ENCODE results near the gene EPHB3. TPM values are rescaled to one million over a fixed set of nuclear protein-coding genes. Genes with fewer than 3 reads are reported as not detected.
A peak's percentile ranks its signal among the peaks of the same experiment; 100 is the strongest.

EPHB3 gene
- total and polyA plus RNA-seq, 8 donors, result 2.9 to 33.3 (median 22.7) TPM

DNA sequence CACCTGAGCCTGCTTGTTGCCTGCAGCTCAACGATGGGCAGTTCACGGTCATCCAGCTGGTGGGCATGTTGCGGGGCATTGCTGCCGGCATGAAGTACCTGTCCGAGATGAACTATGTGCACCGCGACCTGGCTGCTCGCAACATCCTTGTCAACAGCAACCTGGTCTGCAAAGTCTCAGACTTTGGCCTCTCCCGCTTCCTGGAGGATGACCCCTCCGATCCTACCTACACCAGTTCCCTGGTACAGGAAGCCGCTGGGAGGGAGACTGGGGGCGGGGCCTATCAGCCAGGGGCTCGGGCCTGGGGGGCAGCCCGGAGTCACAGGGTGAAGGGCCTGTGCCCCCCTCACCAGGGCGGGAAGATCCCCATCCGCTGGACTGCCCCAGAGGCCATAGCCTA lies 18.8 kb downstream of the EPHB3 start:
- Histone ChIP-seq H3K27ac (no peak overlapping the region), H3K4me1 (peaks cover 4 to 44% (median 24%) of the 10 kb centered on the region in 4 donors), H3K4me3 (no peak overlapping the region), H3K36me3 (peaks cover 54 to 71% (median 66%) of the 10 kb centered on the region in 4 donors), H3K9me3 (no peaks in the 10 kb centered on the region), H3K27me3 (peaks cover 0 to 15% (median 0%) of the 10 kb centered on the region in 3 donors)
- no peak for TF ChIP-seq POLR2A (IDR thresholded peaks at IDR 0.05)
- TF ChIP-seq POLR2AphosphoS5 (IDR thresholded peaks at IDR 0.05), result no peak
- TF ChIP-seq, protein P1, sequence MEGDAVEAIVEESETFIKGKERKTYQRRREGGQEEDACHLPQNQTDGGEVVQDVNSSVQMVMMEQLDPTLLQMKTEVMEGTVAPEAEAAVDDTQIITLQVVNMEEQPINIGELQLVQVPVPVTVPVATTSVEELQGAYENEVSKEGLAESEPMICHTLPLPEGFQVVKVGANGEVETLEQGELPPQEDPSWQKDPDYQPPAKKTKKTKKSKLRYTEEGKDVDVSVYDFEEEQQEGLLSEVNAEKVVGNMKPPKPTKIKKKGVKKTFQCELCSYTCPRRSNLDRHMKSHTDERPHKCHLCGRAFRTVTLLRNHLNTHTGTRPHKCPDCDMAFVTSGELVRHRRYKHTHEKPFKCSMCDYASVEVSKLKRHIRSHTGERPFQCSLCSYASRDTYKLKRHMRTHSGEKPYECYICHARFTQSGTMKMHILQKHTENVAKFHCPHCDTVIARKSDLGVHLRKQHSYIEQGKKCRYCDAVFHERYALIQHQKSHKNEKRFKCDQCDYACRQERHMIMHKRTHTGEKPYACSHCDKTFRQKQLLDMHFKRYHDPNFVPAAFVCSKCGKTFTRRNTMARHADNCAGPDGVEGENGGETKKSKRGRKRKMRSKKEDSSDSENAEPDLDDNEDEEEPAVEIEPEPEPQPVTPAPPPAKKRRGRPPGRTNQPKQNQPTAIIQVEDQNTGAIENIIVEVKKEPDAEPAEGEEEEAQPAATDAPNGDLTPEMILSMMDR (IDR thresholded peaks at IDR 0.05), result no peak
- TF ChIP-seq EP300 (IDR thresholded peaks at IDR 0.05), result no peak
- 75 to 83% (median 78%) methylated on average over 12 to 16 of the region's 16 CpGs for WGBS, 5 donors
- intact Hi-C loops (cut with DNase I; ENCODE audit: low total_unique reads), result no loop called here
- DNase-seq, result no peak

DNA sequence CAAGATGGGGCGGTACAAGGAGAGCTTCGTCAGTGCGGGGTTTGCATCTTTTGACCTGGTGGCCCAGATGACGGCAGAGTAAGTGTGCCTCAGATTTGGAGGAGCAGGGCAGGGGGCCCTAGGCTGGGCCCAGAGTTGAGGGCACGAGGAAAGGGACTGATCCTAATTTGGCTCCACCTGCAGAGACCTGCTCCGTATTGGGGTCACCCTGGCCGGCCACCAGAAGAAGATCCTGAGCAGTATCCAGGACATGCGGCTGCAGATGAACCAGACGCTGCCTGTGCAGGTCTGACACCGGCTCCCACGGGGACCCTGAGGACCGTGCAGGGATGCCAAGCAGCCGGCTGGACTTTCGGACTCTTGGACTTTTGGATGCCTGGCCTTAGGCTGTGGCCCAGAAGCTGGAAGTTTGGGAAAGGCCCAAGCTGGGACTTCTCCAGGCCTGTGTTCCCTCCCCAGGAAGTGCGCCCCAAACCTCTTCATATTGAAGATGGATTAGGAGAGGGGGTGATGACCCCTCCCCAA lies 19.8 kb downstream of the EPHB3 start:
- H3K9me3 ChIP-seq, result no peaks in the 10 kb centered on the region
- H3K4me3 ChIP-seq, result no peak overlapping the region
- peaks cover 4 to 44% (median 24%) of the 10 kb centered on the region in 4 donors for H3K4me1 ChIP-seq
- H3K27ac ChIP-seq, result peak overlapping the region in 2 of 5 donors; percentile 14 to 25
- H3K27me3 ChIP-seq, result peaks cover 0 to 15% (median 0%) of the 10 kb centered on the region in 3 donors
- 49 to 61% (median 55%) methylated on average over 11 to 15 of the region's 15 CpGs for WGBS, 5 donors
- peaks cover 46 to 61% (median 56%) of the 10 kb centered on the region in 4 donors for H3K36me3 ChIP-seq
- DNase-seq, result no peak
- intact Hi-C loops (cut with DNase I; ENCODE audit: low total_unique reads), result no loop called here
- TF ChIP-seq EP300 (IDR thresholded peaks at IDR 0.05), result no peak
- no peak for TF ChIP-seq POLR2AphosphoS5 (IDR thresholded peaks at IDR 0.05)
- no peak for TF ChIP-seq POLR2A (IDR thresholded peaks at IDR 0.05)
- TF ChIP-seq, protein P1 (IDR thresholded peaks at IDR 0.05), result no peak

DNA sequence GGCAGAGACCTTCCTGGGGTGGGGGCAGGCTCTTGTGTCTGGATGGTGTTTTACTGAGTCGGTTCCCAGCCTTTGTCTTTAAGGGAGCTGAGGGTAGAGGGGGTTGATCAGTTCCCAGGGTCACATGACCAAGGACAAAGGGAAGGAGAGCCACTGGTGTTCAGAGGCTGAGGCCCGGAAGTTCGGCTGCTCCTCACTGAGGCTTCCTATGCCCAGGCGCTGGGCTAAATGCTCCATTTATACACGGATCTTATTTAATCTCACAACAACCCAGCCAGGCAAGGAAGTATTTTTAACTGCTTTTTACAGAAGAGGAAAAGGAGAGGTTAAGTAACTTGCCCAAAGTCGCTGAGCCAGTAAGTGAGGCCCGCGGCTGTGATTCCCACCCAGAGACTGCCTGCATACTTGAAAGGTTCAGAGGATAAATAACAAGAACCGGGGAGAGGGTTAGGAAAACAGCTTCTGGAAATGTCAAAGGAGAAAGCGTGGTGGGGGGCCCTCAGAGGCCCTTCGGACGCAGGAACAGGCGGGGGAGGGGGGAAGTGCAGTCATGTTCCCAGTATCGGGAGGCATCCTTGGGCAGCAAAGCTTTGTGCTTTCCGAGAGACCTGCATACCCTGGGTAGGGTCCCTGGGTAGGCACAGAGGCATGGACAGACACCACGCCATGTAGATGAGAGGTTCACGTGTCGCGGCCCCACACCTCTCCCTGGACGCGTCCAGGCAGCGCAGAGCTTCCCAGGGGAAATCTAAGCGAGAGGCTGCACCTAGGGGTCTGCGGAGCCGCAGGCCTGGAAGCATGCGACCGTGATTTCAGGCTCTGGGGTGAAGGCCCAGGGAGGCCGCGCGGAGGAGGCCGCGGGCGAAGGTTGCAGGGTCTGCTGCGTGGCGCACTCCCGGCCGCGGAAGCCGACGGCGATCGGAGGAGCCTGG lies 21.3 kb downstream of the EPHB3 start:
- intact Hi-C loops (cut with DNase I; ENCODE audit: low total_unique reads), result no loop called here
- TF ChIP-seq POLR2AphosphoS5 (IDR thresholded peaks at IDR 0.05), result peak in 1 of 3 donors; percentile 27
- TF ChIP-seq POLR2A (IDR thresholded peaks at IDR 0.05), result no peak
- Histone ChIP-seq H3K4me3 (peak overlapping the region; percentile 51 to 55 (median 52)), H3K4me1 (peaks cover 4 to 44% (median 26%) of the 10 kb centered on the region in 4 donors), H3K9me3 (no peaks in the 10 kb centered on the region), H3K27me3 (peaks cover 0 to 15% (median 0%) of the 10 kb centered on the region in 3 donors), H3K36me3 (peaks cover 32 to 46% (median 41%) of the 10 kb centered on the region in 4 donors), H3K27ac (peak overlapping the region; percentile 27 to 83 (median 72))
- DNase-seq, result peak in 1 of 2 donors; percentile 73
- 37 to 52% (median 42%) methylated on average over 20 to 42 of the region's 42 CpGs for WGBS, 5 donors

DNA sequence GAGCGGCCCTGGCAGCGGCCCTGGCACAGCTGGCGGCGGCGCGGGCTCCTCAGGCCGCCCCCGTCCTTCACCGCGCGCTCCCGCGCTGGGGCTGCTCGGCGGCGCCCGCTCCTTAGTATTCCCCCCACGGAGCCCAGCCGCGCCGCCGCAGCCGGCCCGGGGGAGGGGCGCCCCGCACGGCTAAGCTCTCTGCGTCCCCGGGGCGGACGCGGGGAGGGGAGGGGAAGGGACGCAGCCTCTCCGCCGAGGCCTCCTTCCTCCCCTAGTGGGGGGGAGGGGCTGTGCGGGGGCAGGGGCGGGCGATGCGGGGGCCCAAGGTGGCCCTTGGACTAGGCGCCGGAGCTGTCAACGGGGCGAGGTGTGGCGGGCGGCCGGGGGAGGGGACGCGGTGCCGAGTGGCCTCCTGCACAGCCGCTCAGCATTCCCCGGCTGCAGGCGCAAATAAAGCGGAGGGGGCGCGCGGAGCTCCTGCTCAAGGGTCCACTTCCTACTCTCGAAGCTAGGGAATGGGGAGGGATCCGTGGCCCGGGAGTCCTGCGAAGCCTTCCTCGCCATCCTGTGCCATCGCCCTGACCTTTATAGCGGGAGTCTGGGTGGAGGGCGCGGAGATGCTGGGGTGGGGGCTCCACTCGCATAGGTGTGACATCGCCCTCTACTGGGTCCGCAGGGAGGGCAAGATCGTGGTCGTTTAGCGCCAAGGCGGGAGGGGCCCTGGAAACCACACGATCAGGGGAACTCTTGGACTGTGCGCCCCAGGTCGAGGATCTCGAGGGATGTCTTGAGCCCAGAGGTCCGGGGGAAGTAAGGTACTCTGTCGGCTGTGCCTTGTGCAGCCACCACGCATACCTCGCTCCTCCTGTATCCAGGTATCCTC lies 22.2 kb downstream of the EPHB3 start:
- H3K9me3 ChIP-seq, result no peaks in the 10 kb centered on the region
- intact Hi-C loops (cut with DNase I; ENCODE audit: low total_unique reads), result no loop called here
- H3K27ac ChIP-seq, result peak overlapping the region in 4 of 5 donors; percentile 27 to 83 (median 62)
- TF ChIP-seq, protein P1 (IDR thresholded peaks at IDR 0.05), result peak in 1 of 7 experiments; percentile 9
- TF ChIP-seq POLR2AphosphoS5 (IDR thresholded peaks at IDR 0.05) (no peak), POLR2A (IDR thresholded peaks at IDR 0.05) (no peak)
- H3K27me3 ChIP-seq, result peaks cover 0 to 15% (median 0%) of the 10 kb centered on the region in 3 donors
- peaks cover 26 to 37% (median 32%) of the 10 kb centered on the region in 4 donors for H3K36me3 ChIP-seq
- 27 to 50% (median 37%) methylated on average over 19 to 79 of the region's 80 CpGs for WGBS, 5 donors
- H3K4me3 ChIP-seq, result peak overlapping the region; percentile 51 to 55 (median 52)
- peaks cover 4 to 44% (median 26%) of the 10 kb centered on the region in 4 donors for H3K4me1 ChIP-seq
- peak in 1 of 2 donors; percentile 84 for DNase-seq
